Smooth muscle cell (in vitro differentiated cells): ENCODE results near the gene RAB19. TPM values are rescaled to one million over a fixed set of nuclear protein-coding genes. Genes with fewer than 3 reads are reported as not detected.

Source experiments
- DNase-seq: peaks from one replicate; lab custom pipeline; 2025; ENCODE audit not compliant: unreplicated experiment; lab: John Stamatoyannopoulos, UW
- H2AFZ ChIP-seq: fragments of 200-600 bp; sonication (generic); 2 replicates; pipeline ENCODE4 v1.6.0; 2016; ENCODE audit warnings: antibody characterized with exemption, low read depth, mild to moderate bottlenecking
- H3F3A ChIP-seq: fragments of 200-600 bp; sonication (generic); 2 replicates; pipeline ENCODE4 v1.6.0; 2017; ENCODE audit warnings: antibody characterized with exemption, low read depth
- H3K27ac ChIP-seq: fragments of 200-600 bp; sonication (generic); 2 replicates; pipeline ENCODE4 v1.5.1; 2016; ENCODE audit warnings: low read depth, mild to moderate bottlenecking
- H3K27me3 ChIP-seq: fragments of 200-600 bp; sonication (generic); 2 replicates; pipeline ENCODE4 v1.6.1; 2016; ENCODE audit warnings: low read depth, mild to moderate bottlenecking
- H3K36me3 ChIP-seq: fragments of 200-600 bp; sonication (generic); 2 replicates; pipeline ENCODE4 v1.5.1; 2016; ENCODE audit warnings: low read depth
- H3K4me1 ChIP-seq: fragments of 200-600 bp; sonication (generic); 2 replicates; pipeline ENCODE4 v1.5.1; 2016; ENCODE audit warnings: low read depth
- H3K4me2 ChIP-seq: fragments of 200-600 bp; sonication (generic); 2 replicates; pipeline ENCODE4 v1.6.0; 2016; ENCODE audit warnings: mild to moderate bottlenecking
- H3K4me3 ChIP-seq: fragments of 200-600 bp; sonication (generic); 2 replicates; pipeline ENCODE4 v1.5.1; 2016; ENCODE audit warnings: mild to moderate bottlenecking
- H3K79me2 ChIP-seq: fragments of 200-600 bp; sonication (generic); 2 replicates; pipeline ENCODE4 v1.6.0; 2016; ENCODE audit warnings: low read depth, mild to moderate bottlenecking
- H3K9ac ChIP-seq: fragments of 200-600 bp; sonication (generic); 2 replicates; pipeline ENCODE4 v1.6.0; 2016; ENCODE audit warnings: low read depth
- H3K9me3 ChIP-seq: fragments of 200-600 bp; sonication (generic); replicated peaks from 2 replicates; pipeline ENCODE4 v1.5.1; 2016; ENCODE audit warnings: low read depth
- H4K20me1 ChIP-seq: fragments of 200-600 bp; sonication (generic); 2 replicates; pipeline ENCODE4 v1.6.0; 2016; ENCODE audit warnings: low read depth
- WGBS: methylation state at CpG from one replicate; pipeline ENCODE4 v1.1.7; 2016; ENCODE audit warnings: low lambda C conversion rate; 5-methylcytosine and 5-hydroxymethylcytosine counted together
- polyA plus RNA-seq: library from polyadenylated mRNA; unstranded; fragments of >200 nt; fragmentation: Nextera tagmentation; extraction: Ambion mirVana; gene quantifications from 2 replicates; pipeline ENCODE4 v1.2.1, GENCODE V29; 2016
- total RNA-seq: library from RNA; depleted of rRNA; stranded (reverse); fragments of >200 nt; gene quantifications from 2 replicates; pipeline ENCODE4 v1.2.3, GENCODE V29; 2014
- TF ChIP-seq, protein P1 (sequence below): fragments of 200-600 bp; sonication (generic); IDR thresholded peaks from 2 replicates; pipeline ENCODE4 v1.5.1; 2017; ENCODE audit warnings: borderline replicate concordance, mild to moderate bottlenecking, antibody characterized with exemption; ENCODE audit not compliant: insufficient read depth, poor library complexity, severe bottlenecking

The RAB19 gene
- total and polyA plus RNA-seq, 2 experiments from 2014 or later: not detected

DNA sequence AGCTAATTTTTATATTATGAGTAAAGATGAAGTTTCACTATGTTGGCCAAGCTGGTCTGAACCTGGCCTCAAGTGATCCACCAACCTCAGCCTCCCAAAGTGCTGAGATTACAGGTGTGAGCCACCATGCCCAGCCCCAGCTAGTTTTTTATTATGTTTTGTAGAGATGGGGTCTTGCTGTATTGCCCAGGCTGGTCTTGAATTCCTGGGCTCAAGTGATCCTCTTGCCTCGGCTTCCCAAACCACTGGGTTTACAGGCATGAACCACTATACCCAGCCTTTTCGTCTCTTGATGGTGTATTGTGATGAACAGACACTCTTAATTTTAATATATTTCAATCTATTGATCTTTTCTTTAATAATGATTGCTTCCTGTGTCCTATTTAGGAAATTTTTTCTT lies 17.7 kb downstream of the RAB19 start:
- WGBS: 90% methylated on average over 2 of the region's 2 CpGs

DNA sequence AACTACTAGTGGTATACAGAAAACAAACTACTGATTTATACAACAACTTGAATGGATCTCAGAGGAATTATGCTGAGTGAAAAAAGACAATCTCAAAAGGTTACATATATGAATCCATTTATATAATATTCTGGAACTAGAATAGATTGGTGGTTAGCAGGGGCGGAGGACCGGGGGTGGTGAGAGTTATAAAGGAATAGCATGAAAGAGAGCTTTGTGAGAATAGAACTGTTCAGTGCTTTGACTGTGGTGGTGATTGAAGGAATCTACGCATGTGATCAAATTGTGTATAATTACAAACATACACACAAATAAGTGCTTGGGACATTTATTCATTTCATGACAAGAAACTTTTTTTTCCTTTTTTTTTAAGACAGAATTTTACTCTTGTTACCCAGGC lies 19.6 kb downstream of the RAB19 start:
- Histone ChIP-seq H3K4me1 (no peaks in the 10 kb centered on the region), H3K9me3 (no peaks in the 10 kb centered on the region), H3F3A (no peaks in the 10 kb centered on the region), H3K4me2 (no peak overlapping the region), H3K36me3 (no peaks in the 10 kb centered on the region), H3K4me3 (no peak overlapping the region), H2AFZ (no peak overlapping the region), H3K79me2 (no peaks in the 10 kb centered on the region), H3K27me3 (no peaks in the 10 kb centered on the region), H3K9ac (no peak overlapping the region), H3K27ac (no peak overlapping the region), H4K20me1 (no peaks in the 10 kb centered on the region)
- DNase-seq: no peak
- 96% methylated on average over 3 of the region's 3 CpGs for WGBS
- TF ChIP-seq, protein P1, sequence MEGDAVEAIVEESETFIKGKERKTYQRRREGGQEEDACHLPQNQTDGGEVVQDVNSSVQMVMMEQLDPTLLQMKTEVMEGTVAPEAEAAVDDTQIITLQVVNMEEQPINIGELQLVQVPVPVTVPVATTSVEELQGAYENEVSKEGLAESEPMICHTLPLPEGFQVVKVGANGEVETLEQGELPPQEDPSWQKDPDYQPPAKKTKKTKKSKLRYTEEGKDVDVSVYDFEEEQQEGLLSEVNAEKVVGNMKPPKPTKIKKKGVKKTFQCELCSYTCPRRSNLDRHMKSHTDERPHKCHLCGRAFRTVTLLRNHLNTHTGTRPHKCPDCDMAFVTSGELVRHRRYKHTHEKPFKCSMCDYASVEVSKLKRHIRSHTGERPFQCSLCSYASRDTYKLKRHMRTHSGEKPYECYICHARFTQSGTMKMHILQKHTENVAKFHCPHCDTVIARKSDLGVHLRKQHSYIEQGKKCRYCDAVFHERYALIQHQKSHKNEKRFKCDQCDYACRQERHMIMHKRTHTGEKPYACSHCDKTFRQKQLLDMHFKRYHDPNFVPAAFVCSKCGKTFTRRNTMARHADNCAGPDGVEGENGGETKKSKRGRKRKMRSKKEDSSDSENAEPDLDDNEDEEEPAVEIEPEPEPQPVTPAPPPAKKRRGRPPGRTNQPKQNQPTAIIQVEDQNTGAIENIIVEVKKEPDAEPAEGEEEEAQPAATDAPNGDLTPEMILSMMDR: no peak

More for the DNA sequence above, 17.7 kb downstream of the RAB19 start:
- Histone ChIP-seq H3K9me3 (no peaks in the 10 kb centered on the region), H3K36me3 (no peaks in the 10 kb centered on the region), H3K4me1 (no peaks in the 10 kb centered on the region), H3F3A (no peaks in the 10 kb centered on the region), H3K27ac (no peak overlapping the region), H3K79me2 (no peaks in the 10 kb centered on the region), H3K4me3 (no peak overlapping the region), H4K20me1 (no peaks in the 10 kb centered on the region), H2AFZ (no peak overlapping the region), H3K27me3 (no peaks in the 10 kb centered on the region), H3K4me2 (no peak overlapping the region), H3K9ac (no peak overlapping the region)
- TF ChIP-seq, protein P1: no peak
- DNase-seq: no peak

DNA sequence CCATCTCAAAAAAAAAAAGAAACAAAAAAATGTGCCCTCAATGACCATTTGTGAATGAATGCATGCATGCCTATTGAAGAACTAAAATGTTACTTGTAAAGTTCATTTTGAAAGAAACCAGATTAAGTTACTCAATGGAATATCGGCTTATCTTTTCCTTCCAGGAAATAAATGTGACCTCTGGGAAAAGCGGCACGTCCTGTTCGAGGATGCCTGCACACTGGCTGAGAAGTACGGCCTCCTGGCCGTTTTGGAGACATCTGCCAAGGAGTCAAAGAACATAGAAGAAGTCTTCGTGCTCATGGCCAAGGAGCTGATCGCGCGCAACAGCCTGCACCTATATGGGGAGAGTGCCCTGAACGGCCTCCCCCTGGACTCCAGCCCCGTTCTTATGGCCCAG lies 21.9 kb downstream of the RAB19 start:
- Histone ChIP-seq H3K4me2 (no peak overlapping the region), H3K27me3 (no peaks in the 10 kb centered on the region), H3K9ac (no peak overlapping the region), H2AFZ (no peak overlapping the region), H3K36me3 (no peaks in the 10 kb centered on the region), H4K20me1 (no peaks in the 10 kb centered on the region), H3K4me1 (no peaks in the 10 kb centered on the region), H3F3A (no peaks in the 10 kb centered on the region), H3K4me3 (no peak overlapping the region), H3K79me2 (no peaks in the 10 kb centered on the region), H3K9me3 (no peaks in the 10 kb centered on the region), H3K27ac (no peak overlapping the region)
- no peak for DNase-seq
- 90% methylated on average over 12 of the region's 12 CpGs for WGBS
- TF ChIP-seq, protein P1: no peak

DNA sequence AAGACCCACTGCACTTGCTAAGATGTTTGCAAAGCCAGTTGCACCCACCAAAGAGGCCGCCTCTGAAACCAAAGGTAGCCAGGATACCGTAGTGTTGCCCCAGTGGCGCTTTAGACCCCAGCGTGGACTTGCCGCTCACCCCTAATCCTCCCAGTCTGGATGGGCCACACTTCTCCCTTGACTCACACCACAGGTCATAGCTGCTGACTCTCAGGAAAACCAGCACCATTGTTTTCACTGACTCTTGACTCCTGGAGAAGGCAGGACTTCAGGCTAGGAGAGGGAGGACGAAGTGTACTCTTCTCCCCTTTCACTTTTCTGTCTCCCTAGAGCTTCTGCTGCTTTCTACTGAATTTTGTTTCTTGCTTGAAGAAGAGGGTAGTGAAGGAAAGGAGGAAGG lies 22.3 kb downstream of the RAB19 start:
- Histone ChIP-seq H3K27ac (no peak overlapping the region), H4K20me1 (no peaks in the 10 kb centered on the region), H3F3A (no peaks in the 10 kb centered on the region), H2AFZ (no peak overlapping the region), H3K9ac (no peak overlapping the region), H3K36me3 (no peaks in the 10 kb centered on the region), H3K4me2 (no peak overlapping the region), H3K4me3 (no peak overlapping the region), H3K4me1 (no peaks in the 10 kb centered on the region), H3K9me3 (no peaks in the 10 kb centered on the region), H3K79me2 (no peaks in the 10 kb centered on the region), H3K27me3 (no peaks in the 10 kb centered on the region)
- TF ChIP-seq, protein P1: no peak
- no peak for DNase-seq
- WGBS: 93% methylated on average over 6 of the region's 6 CpGs
